HepG2 (cell line): Measurements from ENCODE around the gene CFAP97D1. TPM values are rescaled to one million over a fixed set of nuclear protein-coding genes. Genes with fewer than 3 reads are reported as not detected.

Source experiments
- ATAC-seq: fragments of 200-7000 bp; cut with Tn5 transposase; 3 replicates; pipeline ENCODE4 v1.9.1; 2020; ENCODE audit warnings: mild to moderate bottlenecking, moderate library complexity
- BruUV-seq: library from RNA; stranded (reverse); fragments of 400-500 nt; replicated peaks from 2 replicates; lab custom pipeline; 2021; lab: Mats Ljungman, UMichigan
- CTCF ChIA-PET: fragments of 300-600 bp; formaldehyde crosslinking; extraction: SDS; loops from one replicate; lab custom pipeline; 2021; ENCODE audit warnings: low total read pairs, inconsistent platforms, low intra/inter-chr PET ratio; lab: Yijun Ruan, JAX
- POLR2A ChIA-PET: fragments of 350-600 bp; sonication (Branson Sonifier 250); formaldehyde crosslinking; loops from one replicate; lab custom pipeline; 2020; ENCODE audit warnings: antibody characterized with exemption, inconsistent platforms; lab: Yijun Ruan, JAX
- DNase-seq: peaks from one replicate; pipeline ENCODE4 v3.0.0-alpha.2; 2015; ENCODE audit warnings: low spot score
- FAIRE-seq: peaks from 3 replicates; lab custom pipeline; 2011; peaks lifted over from hg19 to GRCh38; lab: Jason Lieb, UNC
- H2AFZ ChIP-seq: one replicate; pipeline ENCODE4 v1.6.1; 2011; ENCODE audit warnings: low read length, inconsistent platforms
- H3K27ac ChIP-seq: fragments of 300-600 bp; 3 replicates; pipeline ENCODE4 v1.8.0; 2011; ENCODE audit warnings: mixed run types, mild to moderate bottlenecking, mixed read lengths, low read length, inconsistent platforms; ENCODE audit not compliant: insufficient read depth; ENCODE audit errors: extremely low read length
- H3K27me3 ChIP-seq, 2 experiments: fragments of 200-600 bp in 1 of 2; 2 replicates in 1 of 2; 3 replicates in 1 of 2; pipeline versions ENCODE4 v1.6.0 to v1.8.0; 2011; ENCODE audit warnings: low read length in 2 of 2, mild to moderate bottlenecking in 2 of 2, moderate library complexity in 2 of 2, inconsistent platforms in 1 of 2; ENCODE audit not compliant: insufficient read depth in 2 of 2, control insufficient read depth in 1 of 2
- H3K36me3 ChIP-seq, 2 experiments: fragments of 200-600 bp in 1 of 2; replicated peaks in 1 of 2; 2 replicates in 1 of 2; 3 replicates in 1 of 2; pipeline versions ENCODE4 v1.5.1 to v1.8.0; 2011; ENCODE audit warnings: low read length in 2 of 2, inconsistent platforms in 1 of 2; ENCODE audit not compliant: insufficient read depth in 2 of 2, control insufficient read depth in 1 of 2
- H3K4me1 ChIP-seq: 2 replicates; pipeline ENCODE4 v1.5.1; 2012; ENCODE audit warnings: low read length, inconsistent platforms; ENCODE audit not compliant: insufficient read depth
- H3K4me2 ChIP-seq: 2 replicates; pipeline ENCODE4 v1.6.0; 2011; ENCODE audit warnings: low read depth, low read length, inconsistent platforms
- H3K4me3 ChIP-seq, 3 experiments: fragments of 200-600 bp in 1 of 3; sonication (generic), shearing (Covaris generic) in 1 of 3; replicated peaks in 1 of 3; 2 replicates each; pipeline ENCODE4 v1.5.1; 2011 to 2016; ENCODE audit warnings: low read length in 3 of 3, inconsistent platforms in 2 of 3, low read depth in 2 of 3, mild to moderate bottlenecking in 2 of 3, control low read depth in 1 of 3, mixed read lengths in 1 of 3; ENCODE audit not compliant: insufficient read depth in 1 of 3
- H3K79me2 ChIP-seq: one replicate; pipeline ENCODE4 v1.6.1; 2011; ENCODE audit warnings: low read length, inconsistent platforms; ENCODE audit not compliant: insufficient read depth
- H3K9ac ChIP-seq: 2 replicates; pipeline ENCODE4 v1.6.0; 2011; ENCODE audit warnings: mild to moderate bottlenecking, low read depth, low read length, inconsistent platforms; ENCODE audit not compliant: insufficient read depth
- H3K9me3 ChIP-seq: 2 replicates; pipeline ENCODE4 v1.5.1; 2012; ENCODE audit warnings: mild to moderate bottlenecking, low read length
- H4K20me1 ChIP-seq: 2 replicates; pipeline ENCODE4 v1.6.0; 2011; ENCODE audit warnings: inconsistent platforms, mild to moderate bottlenecking, low read length, moderate library complexity; ENCODE audit not compliant: insufficient read depth
- AGO1 ChIP-seq: fragments of 200-400 bp; formaldehyde crosslinking; IDR thresholded peaks from 2 replicates; pipeline ENCODE4 v1.6.1; 2017; ENCODE audit warnings: mild to moderate bottlenecking, low read depth, low read length, moderate library complexity; ENCODE audit not compliant: poor library complexity, severe bottlenecking
- AGO2 ChIP-seq: fragments of 200-400 bp; formaldehyde crosslinking; optimal IDR thresholded peaks from 2 replicates; pipeline ENCODE3; 2017; ENCODE audit warnings: mild to moderate bottlenecking, low read depth, low read length, moderate library complexity
- CBX1 ChIP-seq: IDR thresholded peaks from one replicate; pipeline ENCODE4 v1.6.1; 2016; ENCODE audit warnings: antibody characterized with exemption, low read depth
- ELF1 ChIP-seq: sonication (generic); formaldehyde crosslinking; IDR thresholded peaks from 2 replicates; pipeline ENCODE4 v1.4.0; 2020; ENCODE audit warnings: missing genetic modification reagents
- ELF3 ChIP-seq: IDR thresholded peaks from 2 replicates; pipeline ENCODE4 v1.6.1; 2016; ENCODE audit warnings: missing genetic modification reagents, missing compliant biosample characterization
- NAIF1 ChIP-seq: sonication (generic); formaldehyde crosslinking; IDR thresholded peaks from 2 replicates; pipeline ENCODE4 v1.5.0; 2020; ENCODE audit warnings: mild to moderate bottlenecking, missing genetic modification reagents, borderline replicate concordance
- NFKBIZ ChIP-seq: IDR thresholded peaks from 2 replicates; pipeline ENCODE4 v1.6.1; 2018; ENCODE audit warnings: missing genetic modification reagents, missing compliant biosample characterization
- PHF8 ChIP-seq: sonication (generic); formaldehyde crosslinking; IDR thresholded peaks from 2 replicates; pipeline ENCODE4 v1.5.0; 2020; ENCODE audit warnings: missing genetic modification reagents
- RAD21 ChIP-seq: fragments of 450-650 bp; formaldehyde crosslinking; IDR thresholded peaks from 2 replicates; pipeline ENCODE4 v1.5.0; 2020; ENCODE audit warnings: mild to moderate bottlenecking
- ZNF24 ChIP-seq: fragments of 450-650 bp; IDR thresholded peaks from 2 replicates; pipeline ENCODE4 v1.6.1; 2017; ENCODE audit warnings: antibody characterized with exemption, mild to moderate bottlenecking
- ZNF274 ChIP-seq: sonication (generic); formaldehyde crosslinking; IDR thresholded peaks from 2 replicates; pipeline ENCODE4 v1.5.1; 2020; ENCODE audit warnings: mild to moderate bottlenecking, missing genetic modification reagents
- ZNF331 ChIP-seq: sonication (generic); formaldehyde crosslinking; IDR thresholded peaks from 2 replicates; pipeline ENCODE4 v1.4.0; 2020; ENCODE audit warnings: missing genetic modification reagents
- ZNF33A ChIP-seq: sonication (generic); formaldehyde crosslinking; IDR thresholded peaks from 2 replicates; pipeline ENCODE4 v1.5.1; 2020; ENCODE audit warnings: missing genetic modification reagents, mild to moderate bottlenecking, moderate library complexity, borderline replicate concordance
- ZNF354B ChIP-seq: sonication (generic); formaldehyde crosslinking; IDR thresholded peaks from 2 replicates; pipeline ENCODE4 v1.8.0; 2022; ENCODE audit warnings: mild to moderate bottlenecking, missing genetic modification reagents
- WGBS: methylation state at CpG from one replicate; pipeline ENCODE4 v1.1.6; 2017; ENCODE audit warnings: low lambda C conversion rate; 5-methylcytosine and 5-hydroxymethylcytosine counted together
- in situ Hi-C: cut with HindIII; loops from 2 replicates; pipeline ENCODE4 v1.10.0; 2017; ENCODE audit warnings: low pct_unique_long_range_greater_than_20kb; ENCODE audit not compliant: extremely low pct_ligation_motif_present
- intact Hi-C: fragments of 100-400 bp; cut with micrococcal nuclease; formaldehyde crosslinking; loops from one replicate; pipeline ENCODE4 v1.10.0; 2022; ENCODE audit not compliant: unreplicated experiment
- polyA plus RNA-seq, 8 experiments: library from polyadenylated mRNA; depleted of rRNA in 3 of 8; stranded (reverse) in 7 of 8; unstranded in 1 of 8; fragments of >200 nt; fragmentation: Illumina TruSeq in 4 of 8; extraction: Trizol in 4 of 8; gene quantifications; 2 replicates each; pipeline versions ENCODE4 v1.2.1 to v1.2.3, GENCODE V29; 2011 to 2016; ENCODE audit warnings: low read depth in 4 of 8, missing spikeins in 1 of 8, mixed read lengths in 1 of 8; ENCODE audit not compliant: insufficient read depth in 1 of 8
- total RNA-seq, 5 experiments: library from RNA; depleted of rRNA; stranded (reverse); fragments of >200 nt; fragmentation: Illumina TruSeq; extraction: Trizol; gene quantifications; 2 replicates each; pipeline ENCODE4 v1.2.3, GENCODE V29; 2016; ENCODE audit warnings: low read depth in 1 of 5
- TF ChIP-seq, protein P1 (sequence below): sonication (generic); formaldehyde crosslinking; IDR thresholded peaks from 2 replicates; pipeline ENCODE4 v1.5.0; 2020; ENCODE audit warnings: mild to moderate bottlenecking, missing genetic modification reagents
- TF ChIP-seq, protein P2 (sequence below): IDR thresholded peaks from 2 replicates; pipeline ENCODE4 v1.6.1; 2016
- TF ChIP-seq, protein P3 (sequence below): sonication (generic); formaldehyde crosslinking; IDR thresholded peaks from 2 replicates; pipeline ENCODE4 v1.8.0; 2022; ENCODE audit warnings: mild to moderate bottlenecking, missing genetic modification reagents; ENCODE audit not compliant: insufficient replicate concordance
- TF ChIP-seq, protein P4 (sequence below): IDR thresholded peaks from 2 replicates; pipeline ENCODE4 v1.6.1; 2016

CFAP97D1 gene
- total and polyA plus RNA-seq, 2 of the 13 experiments (the other 11 are each of a cell fraction or from before 2014, with no cell fraction given): 0.02 TPM; not detected in 1

DNA sequence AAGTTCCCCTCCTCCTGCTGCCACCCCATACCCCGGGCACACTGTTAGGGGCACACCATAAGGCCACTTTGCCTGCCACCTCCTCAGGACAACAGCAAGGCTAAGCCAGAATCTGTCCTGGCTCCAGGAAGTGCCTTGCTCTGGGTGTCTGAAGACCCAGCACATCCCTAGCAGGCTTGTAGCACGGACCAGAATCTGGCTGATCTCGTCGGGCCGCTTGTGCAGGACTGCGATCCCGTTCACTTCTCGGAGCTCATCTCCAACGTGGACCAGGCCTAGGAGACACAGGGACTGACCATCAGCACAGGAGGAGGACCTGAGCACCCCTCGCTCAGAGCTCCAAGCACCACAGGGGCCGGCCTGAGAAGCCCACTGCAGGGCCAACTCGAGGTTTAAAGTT lies 45.3 kb downstream of the CFAP97D1 start:
- DNase-seq: no peak

DNA sequence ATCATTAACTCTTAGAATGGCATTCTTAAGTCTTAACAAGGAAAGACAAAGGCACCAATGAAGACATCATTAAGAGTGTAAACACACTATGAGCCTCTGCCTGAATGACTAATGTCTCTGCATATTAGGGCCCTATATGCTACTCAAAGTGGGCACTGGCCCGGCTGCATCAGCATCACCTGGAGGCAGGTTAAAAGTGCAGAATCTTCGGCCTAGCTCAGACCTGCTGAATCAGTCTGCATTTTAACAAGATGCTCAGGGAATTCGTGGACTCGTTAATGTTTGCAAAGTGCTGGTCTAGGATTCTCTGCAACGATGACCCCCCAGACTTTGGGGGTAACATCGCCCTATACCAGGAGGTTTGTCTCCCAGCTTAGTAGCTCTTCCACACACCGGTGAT lies 46.0 kb downstream of the CFAP97D1 start:
- H3K9me3 ChIP-seq: no peaks in the 10 kb centered on the region
- TF ChIP-seq CBX1 (no peak), NAIF1 (CRISPR knock-in tag) (no peak), RAD21 (CRISPR knock-in tag) (no peak), ZNF354B (CRISPR knock-in tag) (no peak), ZNF331 (CRISPR knock-in tag) (no peak), ZNF33A (no peak), ZNF274 (no peak)
- TF ChIP-seq, protein P1, sequence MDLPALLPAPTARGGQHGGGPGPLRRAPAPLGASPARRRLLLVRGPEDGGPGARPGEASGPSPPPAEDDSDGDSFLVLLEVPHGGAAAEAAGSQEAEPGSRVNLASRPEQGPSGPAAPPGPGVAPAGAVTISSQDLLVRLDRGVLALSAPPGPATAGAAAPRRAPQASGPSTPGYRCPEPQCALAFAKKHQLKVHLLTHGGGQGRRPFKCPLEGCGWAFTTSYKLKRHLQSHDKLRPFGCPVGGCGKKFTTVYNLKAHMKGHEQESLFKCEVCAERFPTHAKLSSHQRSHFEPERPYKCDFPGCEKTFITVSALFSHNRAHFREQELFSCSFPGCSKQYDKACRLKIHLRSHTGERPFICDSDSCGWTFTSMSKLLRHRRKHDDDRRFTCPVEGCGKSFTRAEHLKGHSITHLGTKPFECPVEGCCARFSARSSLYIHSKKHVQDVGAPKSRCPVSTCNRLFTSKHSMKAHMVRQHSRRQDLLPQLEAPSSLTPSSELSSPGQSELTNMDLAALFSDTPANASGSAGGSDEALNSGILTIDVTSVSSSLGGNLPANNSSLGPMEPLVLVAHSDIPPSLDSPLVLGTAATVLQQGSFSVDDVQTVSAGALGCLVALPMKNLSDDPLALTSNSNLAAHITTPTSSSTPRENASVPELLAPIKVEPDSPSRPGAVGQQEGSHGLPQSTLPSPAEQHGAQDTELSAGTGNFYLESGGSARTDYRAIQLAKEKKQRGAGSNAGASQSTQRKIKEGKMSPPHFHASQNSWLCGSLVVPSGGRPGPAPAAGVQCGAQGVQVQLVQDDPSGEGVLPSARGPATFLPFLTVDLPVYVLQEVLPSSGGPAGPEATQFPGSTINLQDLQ: no peak
- TF ChIP-seq, protein P2, sequence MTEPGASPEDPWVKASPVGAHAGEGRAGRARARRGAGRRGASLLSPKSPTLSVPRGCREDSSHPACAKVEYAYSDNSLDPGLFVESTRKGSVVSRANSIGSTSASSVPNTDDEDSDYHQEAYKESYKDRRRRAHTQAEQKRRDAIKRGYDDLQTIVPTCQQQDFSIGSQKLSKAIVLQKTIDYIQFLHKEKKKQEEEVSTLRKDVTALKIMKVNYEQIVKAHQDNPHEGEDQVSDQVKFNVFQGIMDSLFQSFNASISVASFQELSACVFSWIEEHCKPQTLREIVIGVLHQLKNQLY (CRISPR knock-in tag): no peak
- TF ChIP-seq, protein P3, sequence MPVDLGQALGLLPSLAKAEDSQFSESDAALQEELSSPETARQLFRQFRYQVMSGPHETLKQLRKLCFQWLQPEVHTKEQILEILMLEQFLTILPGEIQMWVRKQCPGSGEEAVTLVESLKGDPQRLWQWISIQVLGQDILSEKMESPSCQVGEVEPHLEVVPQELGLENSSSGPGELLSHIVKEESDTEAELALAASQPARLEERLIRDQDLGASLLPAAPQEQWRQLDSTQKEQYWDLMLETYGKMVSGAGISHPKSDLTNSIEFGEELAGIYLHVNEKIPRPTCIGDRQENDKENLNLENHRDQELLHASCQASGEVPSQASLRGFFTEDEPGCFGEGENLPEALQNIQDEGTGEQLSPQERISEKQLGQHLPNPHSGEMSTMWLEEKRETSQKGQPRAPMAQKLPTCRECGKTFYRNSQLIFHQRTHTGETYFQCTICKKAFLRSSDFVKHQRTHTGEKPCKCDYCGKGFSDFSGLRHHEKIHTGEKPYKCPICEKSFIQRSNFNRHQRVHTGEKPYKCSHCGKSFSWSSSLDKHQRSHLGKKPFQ: no peak
- TF ChIP-seq, protein P4, sequence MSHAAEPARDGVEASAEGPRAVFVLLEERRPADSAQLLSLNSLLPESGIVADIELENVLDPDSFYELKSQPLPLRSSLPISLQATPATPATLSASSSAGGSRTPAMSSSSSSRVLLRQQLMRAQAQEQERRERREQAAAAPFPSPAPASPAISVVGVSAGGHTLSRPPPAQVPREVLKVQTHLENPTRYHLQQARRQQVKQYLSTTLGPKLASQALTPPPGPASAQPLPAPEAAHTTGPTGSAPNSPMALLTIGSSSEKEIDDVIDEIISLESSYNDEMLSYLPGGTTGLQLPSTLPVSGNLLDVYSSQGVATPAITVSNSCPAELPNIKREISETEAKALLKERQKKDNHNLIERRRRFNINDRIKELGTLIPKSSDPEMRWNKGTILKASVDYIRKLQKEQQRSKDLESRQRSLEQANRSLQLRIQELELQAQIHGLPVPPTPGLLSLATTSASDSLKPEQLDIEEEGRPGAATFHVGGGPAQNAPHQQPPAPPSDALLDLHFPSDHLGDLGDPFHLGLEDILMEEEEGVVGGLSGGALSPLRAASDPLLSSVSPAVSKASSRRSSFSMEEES: no peak

More for the DNA sequence above, 45.3 kb downstream of the CFAP97D1 start:
- Histone ChIP-seq H3K4me3 (no peak overlapping the region), H3K36me3 (no peaks in the 10 kb centered on the region; a peak in 1 of 5 replicates), H3K9ac (no peak overlapping the region), H3K27me3 (no peaks in the 10 kb centered on the region), H3K9me3 (no peaks in the 10 kb centered on the region), H3K4me1 (no peaks in the 10 kb centered on the region), H3K79me2 (no peaks in the 10 kb centered on the region), H3K4me2 (no peak overlapping the region), H2AFZ (no peak overlapping the region), H4K20me1 (no peaks in the 10 kb centered on the region), H3K27ac (no peak overlapping the region)
- ChIA-PET CTCF (no interaction called here), POLR2A (no interaction called here)
- intact Hi-C loops (no loop called here), in situ Hi-C loops (no loop called here)
- ATAC-seq: no peak
- BruUV-seq: no TSS peak
- WGBS: 71% methylated on average over 3 of the region's 12 CpGs
- TF ChIP-seq ELF1 (CRISPR knock-in tag) (no peak), ZNF24 (no peak), AGO1 (no peak), ELF3 (CRISPR knock-in tag) (no peak), PHF8 (CRISPR knock-in tag) (no peak), AGO2 (no peak), NFKBIZ (no peak)
- no peak for FAIRE-seq

More for the DNA sequence above, 46.0 kb downstream of the CFAP97D1 start:
- 0 out of 5 replicates have a peak, but pooled peaks cover 0 to 5% of the 10 kb centered on the region in 2 experiments for H3K27me3 ChIP-seq
- BruUV-seq: no TSS peak
- no peaks in the 10 kb centered on the region for H3K79me2 ChIP-seq
- DNase-seq (no peak), FAIRE-seq (no peak), ATAC-seq (no peak)
- H4K20me1 ChIP-seq: no peaks in the 10 kb centered on the region
- H3K4me1 ChIP-seq: no peaks in the 10 kb centered on the region
- POLR2A ChIA-PET: no interaction called here
- no peaks in the 10 kb centered on the region; a peak in 1 of 5 replicates for H3K36me3 ChIP-seq
- no peak overlapping the region for H2AFZ ChIP-seq
- no peak overlapping the region for H3K4me2 ChIP-seq
- no peak overlapping the region for H3K27ac ChIP-seq
- CTCF ChIA-PET: no interaction called here
- intact Hi-C loops: no loop called here
- 93% methylated on average over 7 of the region's 7 CpGs for WGBS
- no peak overlapping the region for H3K4me3 ChIP-seq
- in situ Hi-C loops: no loop called here
- no peak overlapping the region for H3K9ac ChIP-seq
